LNCaP clone FGC (cell line): ENCODE measurements around the gene HTR4.

Source experiments
- DNase-seq: peaks from one replicate; pipeline ENCODE4 v3.0.0-alpha.2; 2011; ENCODE audit warnings: low read depth
- H3K4me3 ChIP-seq: 2 replicates; pipeline ENCODE4 v1.5.1; 2011; ENCODE audit warnings: mild to moderate bottlenecking, low read depth, low read length, control low read depth
- TF ChIP-seq, protein P1 (sequence below): IDR thresholded peaks from 2 replicates; pipeline ENCODE4 v1.5.1; 2012; ENCODE audit warnings: mild to moderate bottlenecking; ENCODE audit not compliant: control insufficient read depth, insufficient read depth; ENCODE audit errors: extremely low read depth

HTR4 gene

DNA sequence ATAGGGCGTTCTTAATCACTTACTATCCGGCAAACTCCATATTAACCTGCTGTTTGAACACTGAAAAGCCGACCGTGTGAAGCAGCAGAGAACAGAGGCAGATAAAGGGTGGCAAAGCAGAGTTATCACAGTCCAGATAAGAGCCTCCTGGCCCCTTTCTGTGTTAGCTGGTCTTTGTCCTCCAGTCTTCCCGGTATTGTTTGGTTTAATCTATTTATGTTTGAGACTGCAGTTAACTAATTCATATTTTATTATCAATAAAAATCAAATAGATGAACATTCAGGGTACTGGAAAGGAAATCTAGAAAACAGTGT is 6.0 kb upstream of the HTR4 start:
- TF ChIP-seq, protein P1, sequence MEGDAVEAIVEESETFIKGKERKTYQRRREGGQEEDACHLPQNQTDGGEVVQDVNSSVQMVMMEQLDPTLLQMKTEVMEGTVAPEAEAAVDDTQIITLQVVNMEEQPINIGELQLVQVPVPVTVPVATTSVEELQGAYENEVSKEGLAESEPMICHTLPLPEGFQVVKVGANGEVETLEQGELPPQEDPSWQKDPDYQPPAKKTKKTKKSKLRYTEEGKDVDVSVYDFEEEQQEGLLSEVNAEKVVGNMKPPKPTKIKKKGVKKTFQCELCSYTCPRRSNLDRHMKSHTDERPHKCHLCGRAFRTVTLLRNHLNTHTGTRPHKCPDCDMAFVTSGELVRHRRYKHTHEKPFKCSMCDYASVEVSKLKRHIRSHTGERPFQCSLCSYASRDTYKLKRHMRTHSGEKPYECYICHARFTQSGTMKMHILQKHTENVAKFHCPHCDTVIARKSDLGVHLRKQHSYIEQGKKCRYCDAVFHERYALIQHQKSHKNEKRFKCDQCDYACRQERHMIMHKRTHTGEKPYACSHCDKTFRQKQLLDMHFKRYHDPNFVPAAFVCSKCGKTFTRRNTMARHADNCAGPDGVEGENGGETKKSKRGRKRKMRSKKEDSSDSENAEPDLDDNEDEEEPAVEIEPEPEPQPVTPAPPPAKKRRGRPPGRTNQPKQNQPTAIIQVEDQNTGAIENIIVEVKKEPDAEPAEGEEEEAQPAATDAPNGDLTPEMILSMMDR, result no peak
- no peak overlapping the region for H3K4me3 ChIP-seq
- DNase-seq, result no peak

DNA sequence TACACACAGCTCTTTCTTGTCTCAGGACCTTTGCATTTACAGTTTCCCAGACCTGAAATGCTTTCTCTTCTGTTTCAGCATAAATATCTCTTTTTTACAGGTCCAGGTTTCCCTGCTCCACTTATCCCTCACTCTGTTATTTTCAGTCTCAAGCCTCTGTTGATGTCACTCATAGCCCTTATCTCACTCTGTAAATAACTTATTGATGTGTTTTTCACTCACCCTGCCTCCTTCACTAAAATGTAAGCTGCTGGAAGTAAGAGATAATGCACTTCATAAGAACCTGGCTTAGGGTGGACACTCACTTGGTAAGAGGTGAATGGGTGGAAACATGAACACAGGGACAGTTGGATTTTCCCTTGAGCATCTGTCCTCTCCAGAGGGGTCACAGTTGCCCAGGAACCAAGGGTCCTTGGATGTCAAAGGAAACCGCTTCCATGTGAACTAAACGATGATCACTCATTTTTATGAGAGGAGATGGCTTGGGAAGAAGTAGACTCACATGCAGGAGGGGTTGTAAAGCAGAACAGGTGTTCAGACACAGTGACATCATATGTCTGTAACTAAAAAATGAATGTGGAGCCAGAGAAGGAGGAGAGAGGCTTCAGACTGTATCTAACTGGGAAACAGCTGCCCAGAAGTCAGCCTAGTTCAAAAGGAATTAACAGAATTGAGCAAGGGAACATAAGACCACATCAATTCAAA is 5.5 kb upstream of the HTR4 start:
- TF ChIP-seq, protein P1, result no peak
- no peak overlapping the region for H3K4me3 ChIP-seq
- DNase-seq, result no peak

DNA sequence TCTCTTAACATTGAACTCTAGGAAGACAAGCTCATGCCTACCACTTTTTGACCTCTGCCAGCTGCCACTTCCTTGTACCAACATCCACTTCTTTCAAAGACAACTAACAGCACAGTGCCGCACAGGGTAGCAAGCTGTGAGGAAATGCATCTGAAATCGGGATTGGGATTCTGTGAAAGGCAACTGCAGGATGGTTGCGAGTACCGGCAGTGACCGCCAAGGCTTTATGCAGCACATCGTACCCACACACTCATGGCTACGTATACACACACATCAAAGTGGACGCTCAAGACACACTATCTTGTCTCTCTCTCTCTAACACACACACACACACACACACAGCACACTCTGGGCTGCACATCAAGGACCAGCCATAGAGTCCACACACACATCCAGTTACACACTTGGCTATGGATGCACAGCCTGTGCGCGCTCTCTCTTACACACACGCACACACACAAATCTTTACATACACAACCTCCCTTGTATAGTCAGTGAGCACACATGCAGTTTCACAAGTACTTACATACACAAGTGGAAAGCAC is 964 bp downstream of the HTR4 start:
- no peak overlapping the region for H3K4me3 ChIP-seq
- no peak for DNase-seq
- TF ChIP-seq, protein P1, result no peak

DNA sequence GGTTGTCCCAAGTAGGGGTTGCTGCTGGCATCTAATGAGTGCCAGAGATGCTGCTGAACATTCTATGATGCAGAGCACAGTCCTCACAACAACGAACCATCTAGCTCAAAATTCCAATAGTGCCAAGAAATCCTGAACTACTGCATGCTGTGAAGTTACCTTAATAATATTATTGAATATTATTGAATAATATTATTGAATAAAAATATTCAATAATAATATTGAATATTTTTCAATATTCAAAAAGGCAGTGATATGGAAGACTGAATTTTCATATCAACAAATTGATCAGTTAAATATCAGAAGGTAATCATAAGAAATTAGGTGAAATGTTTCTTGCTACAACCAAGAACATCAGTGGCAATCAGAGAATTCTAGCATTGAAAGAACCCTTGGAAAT is 2.8 kb downstream of the HTR4 start:
- TF ChIP-seq, protein P1, result no peak
- H3K4me3 ChIP-seq, result no peak overlapping the region
- no peak for DNase-seq

DNA sequence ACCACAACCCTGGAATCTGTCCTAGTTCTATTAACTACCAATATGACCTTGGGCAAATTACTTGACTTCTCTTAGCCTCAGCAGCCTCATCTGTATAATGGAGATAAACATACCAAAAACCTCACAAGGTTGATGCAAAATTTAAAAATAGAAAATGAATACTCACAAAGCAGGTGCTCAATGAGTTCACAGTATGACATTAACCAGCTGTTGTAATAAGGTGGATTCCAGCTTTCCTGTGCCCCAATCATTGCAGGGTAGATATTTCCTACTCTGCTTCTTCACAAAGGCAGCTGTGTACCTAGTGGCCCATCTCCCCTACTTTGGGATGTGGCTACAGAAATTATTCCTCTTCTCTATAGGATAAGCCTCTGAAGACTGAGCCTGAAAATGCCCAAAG is 8.8 kb downstream of the HTR4 start:
- DNase-seq, result no peak
- TF ChIP-seq, protein P1, result no peak
- H3K4me3 ChIP-seq, result no peak overlapping the region

DNA sequence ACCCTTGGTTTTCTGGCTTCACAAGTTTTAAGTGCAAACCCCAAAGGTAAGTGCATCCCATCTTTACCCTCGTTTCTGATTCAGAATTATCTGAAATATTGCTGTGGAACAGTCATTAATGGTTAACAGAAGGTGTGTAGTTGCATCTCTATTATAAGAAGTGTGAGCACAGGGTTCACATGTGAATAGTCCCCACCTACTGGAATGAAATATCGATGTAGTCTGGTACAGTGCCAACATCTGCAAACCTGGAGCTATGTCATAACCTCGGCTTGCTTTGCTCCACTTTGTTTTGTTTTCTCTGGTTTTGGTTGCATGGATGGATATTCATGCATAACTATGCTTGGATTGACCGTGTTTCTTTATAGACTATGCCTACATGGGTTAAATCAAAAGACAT is 12.6 kb downstream of the HTR4 start:
- TF ChIP-seq, protein P1, result no peak
- no peak for DNase-seq
- no peak overlapping the region for H3K4me3 ChIP-seq

DNA sequence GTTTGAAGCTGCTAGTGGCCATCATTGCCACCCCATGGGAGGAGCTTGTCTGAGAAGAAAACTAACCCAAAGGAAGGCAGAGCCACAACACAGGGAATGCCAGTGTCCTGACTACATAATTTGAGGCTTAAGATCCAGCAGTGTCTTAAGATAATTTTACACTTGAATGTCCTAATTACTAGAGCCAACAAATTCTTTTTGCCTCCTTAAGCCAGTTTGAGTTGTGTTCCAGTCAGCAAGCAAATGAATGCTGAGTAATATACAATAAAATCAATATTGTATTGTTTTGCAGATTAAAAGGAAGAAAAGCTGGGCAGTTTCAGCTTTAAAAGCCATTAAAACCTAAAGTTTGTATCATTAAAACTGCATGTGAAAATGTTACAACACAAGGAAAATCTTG is 13.9 kb downstream of the HTR4 start:
- TF ChIP-seq, protein P1, result no peak
- DNase-seq, result no peak
- H3K4me3 ChIP-seq, result no peak overlapping the region
